Rectal smooth muscle tissue (tissue), 1 donor: ENCODE results near the gene CA9.
"Not testable (repeated sequence)": the region's sequence is repeated elsewhere in the genome, so short reads cannot be mapped to it uniquely, and the experiment has no call there.

Experiments used
- H3K27ac ChIP-seq: one replicate; pipeline ENCODE4 v1.7.0; 2013; ENCODE audit warnings: low read depth, low read length, inconsistent platforms
- H3K27me3 ChIP-seq: one replicate; pipeline ENCODE4 v1.7.0; 2013; ENCODE audit warnings: low read length; ENCODE audit not compliant: control insufficient read depth, insufficient read depth
- H3K36me3 ChIP-seq: one replicate; pipeline ENCODE4 v1.7.0; 2013; ENCODE audit warnings: low read length; ENCODE audit not compliant: control insufficient read depth, insufficient read depth
- H3K4me1 ChIP-seq: one replicate; pipeline ENCODE4 v1.7.0; 2013; ENCODE audit warnings: low read length; ENCODE audit not compliant: control insufficient read depth, insufficient read depth
- H3K4me3 ChIP-seq: one replicate; pipeline ENCODE4 v1.7.0; 2013; ENCODE audit warnings: low read length
- H3K9ac ChIP-seq: one replicate; pipeline ENCODE4 v1.7.0; 2013; ENCODE audit warnings: low read length

CA9 gene

GRCh38 chr9:35673132-35674024, at the start of gene CA9:
Gene CA9, plus strand, starts transcription at chr9:35673928. Its CDS starts 32 bp downstream, at chr9:35673960.
- H3K36me3 ChIP-seq = no peaks in the 10 kb centered on the region
- H3K4me1 ChIP-seq = peaks cover 2% of the 10 kb centered on the region
- H3K4me3 ChIP-seq = no peak within 1 kb of the TSS
- H3K27me3 ChIP-seq = no peaks in the 10 kb centered on the region
- H3K9ac ChIP-seq = no peak within 1 kb of the TSS
- H3K27ac ChIP-seq = peak within 1 kb of the TSS; percentile 5

DNA sequence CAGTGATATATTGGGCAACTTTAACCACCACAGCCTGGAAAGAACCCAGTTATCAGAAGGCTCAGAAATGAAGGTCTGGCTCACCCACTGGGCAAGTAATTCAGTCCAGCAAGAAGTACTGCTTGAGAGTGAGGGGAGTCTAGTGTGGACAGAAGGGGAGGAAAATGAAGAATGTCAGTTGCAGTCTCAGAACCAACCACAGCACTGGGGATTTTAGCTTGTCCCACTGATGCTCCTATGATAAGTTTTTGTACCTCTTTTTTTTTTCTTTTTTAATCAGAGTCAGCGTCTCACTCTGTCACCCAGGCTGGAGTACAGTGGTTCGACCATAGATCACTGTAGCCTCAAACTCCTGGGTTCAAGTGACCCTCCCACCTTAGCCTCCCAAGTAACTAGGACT, 46.2 kb upstream of the CA9 start:
- H3K4me3 ChIP-seq = no peak overlapping the region
- no peaks in the 10 kb centered on the region for H3K4me1 ChIP-seq
- H3K27ac ChIP-seq = no peak overlapping the region
- H3K36me3 ChIP-seq = no peaks in the 10 kb centered on the region
- no peak overlapping the region for H3K9ac ChIP-seq
- no peaks in the 10 kb centered on the region for H3K27me3 ChIP-seq

DNA sequence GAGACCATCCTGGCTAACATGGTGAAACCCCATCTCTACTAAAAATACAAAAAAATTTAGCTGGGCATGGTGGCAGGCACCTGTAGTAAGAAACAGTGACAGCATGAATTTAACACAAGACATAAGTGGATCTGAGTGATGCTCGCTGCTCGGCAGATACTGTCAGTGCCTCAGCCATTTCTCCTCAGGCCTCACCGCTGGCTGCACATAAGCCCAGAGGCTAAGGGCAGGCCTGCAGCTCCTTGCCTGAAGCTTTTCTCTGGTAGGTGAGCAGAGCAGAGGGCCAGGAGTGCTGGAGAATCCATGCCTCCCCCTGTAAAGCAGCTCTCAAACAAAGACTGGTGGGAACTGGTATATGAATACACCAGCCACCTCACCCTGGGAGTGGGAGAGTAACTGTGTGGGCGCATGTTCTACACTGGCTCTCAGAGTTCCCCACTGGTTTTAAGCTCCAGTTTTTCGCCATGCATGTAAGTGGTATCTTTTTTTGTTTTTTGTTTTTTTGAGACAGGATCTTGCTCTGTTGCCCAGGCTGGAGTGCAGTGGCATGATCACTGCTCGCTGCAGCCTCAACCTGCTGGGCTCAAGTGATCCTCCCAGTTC, 45.2 kb upstream of the CA9 start:
- H3K4me1 ChIP-seq = no peaks in the 10 kb centered on the region
- no peaks in the 10 kb centered on the region for H3K36me3 ChIP-seq
- H3K27me3 ChIP-seq = no peaks in the 10 kb centered on the region
- no peak overlapping the region for H3K9ac ChIP-seq
- H3K27ac ChIP-seq = no peak overlapping the region
- no peak overlapping the region for H3K4me3 ChIP-seq

GRCh38 chr9:35629597-35629996, 44.1 kb upstream of the CA9 start:
- H3K9ac ChIP-seq = no peak overlapping the region
- H3K27me3 ChIP-seq = no peaks in the 10 kb centered on the region
- no peaks in the 10 kb centered on the region for H3K4me1 ChIP-seq
- no peak overlapping the region for H3K4me3 ChIP-seq
- H3K36me3 ChIP-seq = no peaks in the 10 kb centered on the region
- H3K27ac ChIP-seq = no peak overlapping the region

DNA sequence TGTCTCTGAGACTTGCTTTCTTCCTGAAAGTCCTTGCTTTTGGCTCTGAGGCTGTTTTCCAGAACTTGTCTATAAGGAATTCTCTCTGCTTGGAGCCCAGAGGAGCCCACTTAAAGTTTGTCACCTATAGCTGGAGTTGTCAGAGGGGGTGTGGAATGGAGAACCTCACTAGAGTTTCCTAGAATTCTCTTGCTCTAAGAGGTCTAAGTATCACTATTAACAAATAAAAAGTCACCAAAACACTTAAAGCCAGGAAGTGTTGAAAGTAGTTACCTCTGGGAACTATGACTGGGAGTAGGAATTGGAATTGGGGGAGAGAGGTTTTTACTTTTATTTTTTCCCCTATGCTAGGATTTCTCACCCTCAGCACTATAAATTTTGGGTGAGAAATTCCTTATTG, 38.0 kb upstream of the CA9 start:
- Histone ChIP-seq H3K9ac (no peak overlapping the region), H3K4me1 (no peaks in the 10 kb centered on the region), H3K36me3 (no peaks in the 10 kb centered on the region), H3K27ac (no peak overlapping the region), H3K4me3 (no peak overlapping the region), H3K27me3 (no peaks in the 10 kb centered on the region)

- H3K9ac ChIP-seq = no peak overlapping the region
- H3K36me3 ChIP-seq = no peaks in the 10 kb centered on the region
- no peak overlapping the region for H3K27ac ChIP-seq
- no peaks in the 10 kb centered on the region for H3K4me1 ChIP-seq
- H3K27me3 ChIP-seq = no peaks in the 10 kb centered on the region
- H3K4me3 ChIP-seq = no peak overlapping the region
These were observed 37.4 kb upstream of the CA9 start for GRCh38 chr9:35636135-35636876.

DNA sequence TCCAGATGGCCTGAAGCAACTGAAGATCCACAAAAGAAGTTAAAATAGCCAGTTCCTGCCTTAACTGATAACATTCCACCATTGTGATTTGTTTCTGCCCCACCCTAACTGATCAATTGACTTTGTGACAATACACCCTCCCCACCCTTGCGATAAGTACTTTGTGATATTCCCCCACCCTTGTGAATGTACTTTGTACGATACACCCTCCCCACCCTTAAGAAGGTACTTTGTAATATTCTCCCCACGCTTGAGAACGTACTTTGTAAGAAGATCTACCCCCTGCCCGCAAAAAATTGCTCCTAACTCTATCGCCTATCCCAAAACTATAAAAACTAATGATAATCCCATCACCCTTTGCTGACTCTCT, 36.9 kb upstream of the CA9 start:
- not testable (repeated sequence) for H3K36me3 ChIP-seq, H3K9ac ChIP-seq, H3K27me3 ChIP-seq, H3K27ac ChIP-seq, H3K4me1 ChIP-seq, H3K4me3 ChIP-seq

DNA sequence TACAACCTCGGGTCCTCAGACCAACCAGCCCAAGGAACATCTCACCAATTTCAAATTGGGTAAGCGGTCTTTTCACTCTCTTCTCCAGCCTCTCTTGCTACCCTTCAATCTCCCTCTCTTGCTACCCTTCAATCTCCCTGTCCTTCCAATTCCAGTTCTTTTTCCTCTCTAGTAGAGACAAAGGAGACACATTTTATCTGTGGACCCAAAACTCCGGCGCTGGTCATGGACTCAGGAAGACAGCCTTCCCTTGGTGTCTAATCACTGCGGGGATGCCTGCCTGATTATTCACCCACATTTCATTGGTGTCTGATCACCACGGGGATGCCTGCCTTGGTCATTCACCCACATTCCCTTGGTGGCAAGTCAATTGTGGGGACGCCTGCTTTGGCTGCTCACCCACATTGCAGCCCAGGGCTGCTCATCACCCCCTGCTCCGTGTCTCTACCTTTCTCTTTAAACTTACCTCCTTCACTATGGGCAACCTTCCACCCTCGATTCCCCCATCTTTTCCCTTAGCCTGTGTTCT, 36.2 kb upstream of the CA9 start:
- H3K9ac ChIP-seq, H3K27me3 ChIP-seq, H3K4me1 ChIP-seq, H3K4me3 ChIP-seq, H3K36me3 ChIP-seq, H3K27ac ChIP-seq: not testable (repeated sequence)

DNA sequence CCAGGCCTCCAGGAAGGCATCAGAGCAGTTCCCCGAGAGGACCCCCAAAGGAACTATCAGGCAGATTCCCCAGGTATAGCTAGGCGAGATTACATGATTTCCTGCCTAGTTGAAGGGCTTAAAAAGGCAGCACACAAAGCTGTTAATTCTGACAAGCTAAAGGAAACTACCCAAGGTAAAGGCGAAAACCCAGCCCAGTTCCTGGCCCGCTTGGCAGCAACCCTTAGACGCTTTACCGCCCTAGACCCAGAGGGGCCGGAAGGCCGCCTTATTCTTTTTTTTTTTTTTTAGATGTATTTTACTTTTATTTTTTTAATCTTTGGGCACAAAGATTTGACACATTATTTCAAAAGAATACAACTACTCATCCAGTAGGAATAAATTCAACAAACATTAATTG, 35.0 kb upstream of the CA9 start:
- not testable (repeated sequence) for H3K27me3 ChIP-seq, H3K36me3 ChIP-seq, H3K4me3 ChIP-seq, H3K4me1 ChIP-seq, H3K27ac ChIP-seq, H3K9ac ChIP-seq

GRCh38 chr9:35639225-35639624, 34.5 kb upstream of the CA9 start:
- H3K9ac ChIP-seq, H3K27ac ChIP-seq, H3K36me3 ChIP-seq, H3K4me3 ChIP-seq, H3K27me3 ChIP-seq, H3K4me1 ChIP-seq: not testable (repeated sequence)

GRCh38 chr9:35639631-35640030, 34.1 kb upstream of the CA9 start:
- Histone ChIP-seq H3K4me3 (no peak overlapping the region), H3K27me3 (no peaks in the 10 kb centered on the region), H3K9ac (no peak overlapping the region), H3K4me1 (no peaks in the 10 kb centered on the region), H3K27ac (no peak overlapping the region), H3K36me3 (no peaks in the 10 kb centered on the region)

DNA sequence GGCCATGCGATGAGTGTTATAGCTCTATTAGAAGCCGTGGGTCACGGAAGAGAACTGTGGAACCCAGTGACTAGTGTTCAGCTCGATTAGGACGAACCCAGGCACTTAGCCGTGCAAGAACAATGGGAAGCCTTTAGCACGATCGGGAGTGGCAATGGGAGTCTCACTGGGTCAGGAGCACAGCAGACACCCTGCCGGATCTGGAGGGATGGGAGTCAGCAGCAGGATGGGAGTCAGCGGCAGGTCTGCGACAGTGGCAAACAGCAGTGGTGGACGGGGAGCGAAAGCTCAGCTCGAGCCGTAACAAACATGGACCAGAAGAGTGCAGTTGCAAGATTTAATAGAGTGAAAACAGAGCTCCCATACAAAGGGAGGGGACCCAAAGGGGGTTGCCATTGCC, 33.3 kb upstream of the CA9 start:
- H3K27me3 ChIP-seq, H3K4me3 ChIP-seq, H3K4me1 ChIP-seq, H3K36me3 ChIP-seq, H3K27ac ChIP-seq, H3K9ac ChIP-seq: not testable (repeated sequence)
